ENCODE data around the gene SEC31A.

SEC31A gene

GRCh38 chr4:82798168-82799005, 92.6 kb downstream of the SEC31A start, which contains the start of gene SCD5 (continued):
- TF ChIP-seq ZNF211 (tag by site-specific recombination; IDR thresholded peaks at IDR 0.05; ENCODE audit: low read depth) (no peak), TRIM28 (IDR thresholded peaks at IDR 0.05; ENCODE audit: borderline replicate concordance, low read length) (no peak), ZNF837 (tag by site-specific recombination; IDR thresholded peaks at IDR 0.05) (no peak), KLF10 (tag by site-specific recombination; IDR thresholded peaks at IDR 0.05) (no peak), ZNF654 (tag by site-specific recombination; IDR thresholded peaks at IDR 0.05; ENCODE audit: low read depth) (no peak), ZNF433 (tag by site-specific recombination; IDR thresholded peaks at IDR 0.05; ENCODE audit: low read depth) (no peak), ZNF707 (tag by site-specific recombination; IDR thresholded peaks at IDR 0.05) (no peak), ZNF629 (tag by site-specific recombination; IDR thresholded peaks at IDR 0.05) (no peak), GLIS2 (tag by site-specific recombination; IDR thresholded peaks at IDR 0.05) (peak; percentile 78), ZNF596 (tag by site-specific recombination; IDR thresholded peaks at IDR 0.05) (no peak), ZNF274 (IDR thresholded peaks at IDR 0.05; ENCODE audit: low read length) (no peak), ZNF274 (tag by site-specific recombination; IDR thresholded peaks at IDR 0.05; ENCODE audit: borderline replicate concordance) (no peak), ZFP69B (tag by site-specific recombination; IDR thresholded peaks at IDR 0.05) (no peak), ZNF175 (tag by site-specific recombination; IDR thresholded peaks at IDR 0.05) (no peak), ZNF843 (tag by site-specific recombination; IDR thresholded peaks at IDR 0.05) (no peak), SP7 (tag by site-specific recombination; IDR thresholded peaks at IDR 0.05) (peak; percentile 40; the same call in 1 of the 2 replicates), ZNF792 (tag by site-specific recombination; IDR thresholded peaks at IDR 0.05) (no peak), ZNF549 (tag by site-specific recombination; IDR thresholded peaks at IDR 0.05) (no peak), MEIS1 (CRISPR knock-in tag; IDR thresholded peaks at IDR 0.05; ENCODE audit: borderline replicate concordance) (no peak), ZNF19 (tag by site-specific recombination; IDR thresholded peaks at IDR 0.05; ENCODE audit: low read depth) (no peak), ZNF600 (tag by site-specific recombination; IDR thresholded peaks at IDR 0.05) (0 out of 2 replicates have a peak, but pooled peaks have one; percentile 39), ZNF521 (tag by site-specific recombination; IDR thresholded peaks at IDR 0.05) (no peak), WT1 (tag by site-specific recombination; IDR thresholded peaks at IDR 0.05) (no peak), SP2 (tag by site-specific recombination; IDR thresholded peaks at IDR 0.05) (peak; percentile 85), PRDM4 (tag by site-specific recombination; IDR thresholded peaks at IDR 0.05) (no peak)
- TF ChIP-seq, protein P1, sequence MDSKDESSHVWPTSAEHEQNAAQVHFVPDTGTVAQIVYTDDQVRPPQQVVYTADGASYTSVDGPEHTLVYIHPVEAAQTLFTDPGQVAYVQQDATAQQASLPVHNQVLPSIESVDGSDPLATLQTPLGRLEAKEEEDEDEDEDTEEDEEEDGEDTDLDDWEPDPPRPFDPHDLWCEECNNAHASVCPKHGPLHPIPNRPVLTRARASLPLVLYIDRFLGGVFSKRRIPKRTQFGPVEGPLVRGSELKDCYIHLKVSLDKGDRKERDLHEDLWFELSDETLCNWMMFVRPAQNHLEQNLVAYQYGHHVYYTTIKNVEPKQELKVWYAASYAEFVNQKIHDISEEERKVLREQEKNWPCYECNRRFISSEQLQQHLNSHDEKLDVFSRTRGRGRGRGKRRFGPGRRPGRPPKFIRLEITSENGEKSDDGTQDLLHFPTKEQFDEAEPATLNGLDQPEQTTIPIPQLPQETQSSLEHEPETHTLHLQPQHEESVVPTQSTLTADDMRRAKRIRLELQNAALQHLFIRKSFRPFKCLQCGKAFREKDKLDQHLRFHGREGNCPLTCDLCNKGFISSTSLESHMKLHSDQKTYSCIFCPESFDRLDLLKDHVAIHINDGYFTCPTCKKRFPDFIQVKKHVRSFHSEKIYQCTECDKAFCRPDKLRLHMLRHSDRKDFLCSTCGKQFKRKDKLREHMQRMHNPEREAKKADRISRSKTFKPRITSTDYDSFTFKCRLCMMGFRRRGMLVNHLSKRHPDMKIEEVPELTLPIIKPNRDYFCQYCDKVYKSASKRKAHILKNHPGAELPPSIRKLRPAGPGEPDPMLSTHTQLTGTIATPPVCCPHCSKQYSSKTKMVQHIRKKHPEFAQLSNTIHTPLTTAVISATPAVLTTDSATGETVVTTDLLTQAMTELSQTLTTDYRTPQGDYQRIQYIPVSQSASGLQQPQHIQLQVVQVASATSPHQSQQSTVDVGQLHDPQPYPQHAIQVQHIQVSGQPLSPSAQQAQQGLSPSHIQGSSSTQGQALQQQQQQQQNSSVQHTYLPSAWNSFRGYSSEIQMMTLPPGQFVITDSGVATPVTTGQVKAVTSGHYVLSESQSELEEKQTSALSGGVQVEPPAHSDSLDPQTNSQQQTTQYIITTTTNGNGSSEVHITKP (tag by site-specific recombination; IDR thresholded peaks at IDR 0.05), result peak; percentile 69
- TF ChIP-seq, protein P2, sequence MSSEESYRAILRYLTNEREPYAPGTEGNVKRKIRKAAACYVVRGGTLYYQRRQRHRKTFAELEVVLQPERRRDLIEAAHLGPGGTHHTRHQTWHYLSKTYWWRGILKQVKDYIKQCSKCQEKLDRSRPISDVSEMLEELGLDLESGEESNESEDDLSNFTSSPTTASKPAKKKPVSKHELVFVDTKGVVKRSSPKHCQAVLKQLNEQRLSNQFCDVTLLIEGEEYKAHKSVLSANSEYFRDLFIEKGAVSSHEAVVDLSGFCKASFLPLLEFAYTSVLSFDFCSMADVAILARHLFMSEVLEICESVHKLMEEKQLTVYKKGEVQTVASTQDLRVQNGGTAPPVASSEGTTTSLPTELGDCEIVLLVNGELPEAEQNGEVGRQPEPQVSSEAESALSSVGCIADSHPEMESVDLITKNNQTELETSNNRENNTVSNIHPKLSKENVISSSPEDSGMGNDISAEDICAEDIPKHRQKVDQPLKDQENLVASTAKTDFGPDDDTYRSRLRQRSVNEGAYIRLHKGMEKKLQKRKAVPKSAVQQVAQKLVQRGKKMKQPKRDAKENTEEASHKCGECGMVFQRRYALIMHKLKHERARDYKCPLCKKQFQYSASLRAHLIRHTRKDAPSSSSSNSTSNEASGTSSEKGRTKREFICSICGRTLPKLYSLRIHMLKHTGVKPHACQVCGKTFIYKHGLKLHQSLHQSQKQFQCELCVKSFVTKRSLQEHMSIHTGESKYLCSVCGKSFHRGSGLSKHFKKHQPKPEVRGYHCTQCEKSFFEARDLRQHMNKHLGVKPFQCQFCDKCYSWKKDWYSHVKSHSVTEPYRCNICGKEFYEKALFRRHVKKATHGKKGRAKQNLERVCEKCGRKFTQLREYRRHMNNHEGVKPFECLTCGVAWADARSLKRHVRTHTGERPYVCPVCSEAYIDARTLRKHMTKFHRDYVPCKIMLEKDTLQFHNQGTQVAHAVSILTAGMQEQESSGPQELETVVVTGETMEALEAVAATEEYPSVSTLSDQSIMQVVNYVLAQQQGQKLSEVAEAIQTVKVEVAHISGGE (tag by site-specific recombination; conservative IDR thresholded peaks at IDR 0.05; ENCODE audit: low read depth), result no peak
- TF ChIP-seq, protein P3, sequence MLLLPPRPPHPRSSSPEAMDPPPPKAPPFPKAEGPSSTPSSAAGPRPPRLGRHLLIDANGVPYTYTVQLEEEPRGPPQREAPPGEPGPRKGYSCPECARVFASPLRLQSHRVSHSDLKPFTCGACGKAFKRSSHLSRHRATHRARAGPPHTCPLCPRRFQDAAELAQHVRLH (tag by site-specific recombination; IDR thresholded peaks at IDR 0.05), result no peak
